HL-60 (cell line): Measurements from ENCODE around the gene HOTAIR.

Experiments
- DNase-seq, 2 experiments: peaks; one replicate each; pipeline ENCODE4 v3.0.0-alpha.2; 2010 to 2020; ENCODE audit warnings: low read depth in 1 of 2, low spot score in 1 of 2
- H3K27ac ChIP-seq: fragments of 250-450 bp; sonication (Bioruptor Pico); replicated peaks from 2 replicates; pipeline ENCODE4 v1.5.1; 2020; ENCODE audit warnings: mild to moderate bottlenecking, moderate library complexity
- H3K27me3 ChIP-seq: fragments of 250-450 bp; sonication (Bioruptor Pico); 2 replicates; pipeline ENCODE4 v1.5.1; 2021; ENCODE audit warnings: mild to moderate bottlenecking, moderate library complexity; ENCODE audit not compliant: insufficient read depth, poor library complexity, severe bottlenecking
- H3K4me3 ChIP-seq: replicated peaks from 2 replicates; pipeline ENCODE4 v1.5.1; 2011; ENCODE audit warnings: mild to moderate bottlenecking, control low read depth, low read length; ENCODE audit not compliant: insufficient read depth
- GABPA ChIP-seq: IDR thresholded peaks from 2 replicates; pipeline ENCODE4 v1.6.1; 2012; ENCODE audit warnings: low read depth
- POLR2AphosphoS5 ChIP-seq: IDR thresholded peaks from 2 replicates; pipeline ENCODE4 v1.6.1; 2012; ENCODE audit warnings: low read depth
- SPI1 ChIP-seq: IDR thresholded peaks from 2 replicates; pipeline ENCODE4 v1.6.1; 2012; ENCODE audit warnings: low read depth, mild to moderate bottlenecking, borderline replicate concordance
- TF ChIP-seq, protein P1 (sequence below): IDR thresholded peaks from one replicate; pipeline ENCODE4 v1.5.1; 2011; ENCODE audit warnings: low read length, control low read depth, inconsistent platforms; ENCODE audit not compliant: insufficient read depth
- TF ChIP-seq, protein P2 (sequence below): IDR thresholded peaks from 2 replicates; pipeline ENCODE4 v1.6.1; 2012; ENCODE audit warnings: low read depth; ENCODE audit not compliant: insufficient replicate concordance

Gene HOTAIR

DNA sequence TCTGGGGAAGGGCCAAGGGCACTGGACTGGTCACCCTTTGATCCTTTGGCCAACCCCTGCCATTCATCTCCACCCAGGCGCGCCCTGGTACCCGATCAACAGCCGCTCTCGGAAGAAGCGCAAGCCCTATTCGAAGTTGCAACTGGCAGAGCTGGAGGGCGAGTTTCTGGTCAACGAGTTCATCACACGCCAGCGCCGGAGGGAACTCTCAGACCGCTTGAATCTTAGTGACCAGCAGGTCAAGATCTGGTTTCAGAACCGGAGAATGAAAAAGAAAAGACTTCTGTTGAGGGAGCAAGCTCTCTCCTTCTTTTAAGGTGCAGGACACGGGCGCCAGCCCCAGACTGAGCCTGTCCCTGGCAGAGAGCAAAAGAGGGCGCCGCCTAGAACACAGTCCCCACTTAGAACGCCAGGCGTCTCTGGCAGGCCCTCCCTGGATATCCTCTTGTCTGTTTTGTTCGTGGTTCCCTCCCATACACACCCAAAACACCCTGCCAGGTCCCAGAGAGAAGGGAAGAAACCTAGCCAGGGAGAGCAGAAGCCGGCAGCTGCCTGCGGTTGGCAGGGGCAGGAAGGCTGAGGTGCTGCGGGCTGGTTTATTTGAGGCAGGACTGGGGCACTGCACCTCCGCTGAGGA lies 18.4 kb downstream of the HOTAIR start:
- Histone ChIP-seq H3K4me3 (no peak overlapping the region), H3K27me3 (peaks cover 95% of the 10 kb centered on the region), H3K27ac (no peak overlapping the region)
- peak; percentile 7 to 76 for DNase-seq
- peak; percentile 53; the same call in 1 of the 2 replicates for TF ChIP-seq POLR2AphosphoS5
- no peak for TF ChIP-seq SPI1

DNA sequence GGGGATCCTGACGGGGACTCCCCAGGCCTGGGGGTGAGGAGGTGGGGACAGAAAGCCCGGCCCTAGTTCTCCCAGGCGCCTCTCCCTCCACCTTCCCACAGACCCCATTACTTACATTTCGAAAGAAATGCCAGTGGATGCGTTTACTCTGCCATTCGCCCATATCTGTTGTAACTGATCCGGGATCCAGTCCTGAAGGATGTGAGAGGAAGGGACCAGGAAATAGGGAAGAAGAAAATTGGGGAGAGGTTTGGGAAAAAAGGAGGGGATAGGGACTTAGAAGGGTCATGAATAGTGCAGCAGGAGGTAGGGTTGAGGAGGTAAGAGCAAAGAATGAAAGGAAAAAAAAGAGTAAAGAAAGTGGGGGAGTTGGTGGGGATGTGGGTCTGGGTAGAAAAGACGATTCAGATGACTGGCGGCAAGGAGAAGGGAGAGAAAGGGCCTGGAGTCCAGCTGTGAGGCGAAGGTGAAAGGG lies 18.9 kb downstream of the HOTAIR start:
- no peak for TF ChIP-seq GABPA
- TF ChIP-seq, protein P1, sequence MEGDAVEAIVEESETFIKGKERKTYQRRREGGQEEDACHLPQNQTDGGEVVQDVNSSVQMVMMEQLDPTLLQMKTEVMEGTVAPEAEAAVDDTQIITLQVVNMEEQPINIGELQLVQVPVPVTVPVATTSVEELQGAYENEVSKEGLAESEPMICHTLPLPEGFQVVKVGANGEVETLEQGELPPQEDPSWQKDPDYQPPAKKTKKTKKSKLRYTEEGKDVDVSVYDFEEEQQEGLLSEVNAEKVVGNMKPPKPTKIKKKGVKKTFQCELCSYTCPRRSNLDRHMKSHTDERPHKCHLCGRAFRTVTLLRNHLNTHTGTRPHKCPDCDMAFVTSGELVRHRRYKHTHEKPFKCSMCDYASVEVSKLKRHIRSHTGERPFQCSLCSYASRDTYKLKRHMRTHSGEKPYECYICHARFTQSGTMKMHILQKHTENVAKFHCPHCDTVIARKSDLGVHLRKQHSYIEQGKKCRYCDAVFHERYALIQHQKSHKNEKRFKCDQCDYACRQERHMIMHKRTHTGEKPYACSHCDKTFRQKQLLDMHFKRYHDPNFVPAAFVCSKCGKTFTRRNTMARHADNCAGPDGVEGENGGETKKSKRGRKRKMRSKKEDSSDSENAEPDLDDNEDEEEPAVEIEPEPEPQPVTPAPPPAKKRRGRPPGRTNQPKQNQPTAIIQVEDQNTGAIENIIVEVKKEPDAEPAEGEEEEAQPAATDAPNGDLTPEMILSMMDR = no peak
- TF ChIP-seq POLR2AphosphoS5 = no peak
- TF ChIP-seq SPI1 = no peak
- TF ChIP-seq, protein P2, sequence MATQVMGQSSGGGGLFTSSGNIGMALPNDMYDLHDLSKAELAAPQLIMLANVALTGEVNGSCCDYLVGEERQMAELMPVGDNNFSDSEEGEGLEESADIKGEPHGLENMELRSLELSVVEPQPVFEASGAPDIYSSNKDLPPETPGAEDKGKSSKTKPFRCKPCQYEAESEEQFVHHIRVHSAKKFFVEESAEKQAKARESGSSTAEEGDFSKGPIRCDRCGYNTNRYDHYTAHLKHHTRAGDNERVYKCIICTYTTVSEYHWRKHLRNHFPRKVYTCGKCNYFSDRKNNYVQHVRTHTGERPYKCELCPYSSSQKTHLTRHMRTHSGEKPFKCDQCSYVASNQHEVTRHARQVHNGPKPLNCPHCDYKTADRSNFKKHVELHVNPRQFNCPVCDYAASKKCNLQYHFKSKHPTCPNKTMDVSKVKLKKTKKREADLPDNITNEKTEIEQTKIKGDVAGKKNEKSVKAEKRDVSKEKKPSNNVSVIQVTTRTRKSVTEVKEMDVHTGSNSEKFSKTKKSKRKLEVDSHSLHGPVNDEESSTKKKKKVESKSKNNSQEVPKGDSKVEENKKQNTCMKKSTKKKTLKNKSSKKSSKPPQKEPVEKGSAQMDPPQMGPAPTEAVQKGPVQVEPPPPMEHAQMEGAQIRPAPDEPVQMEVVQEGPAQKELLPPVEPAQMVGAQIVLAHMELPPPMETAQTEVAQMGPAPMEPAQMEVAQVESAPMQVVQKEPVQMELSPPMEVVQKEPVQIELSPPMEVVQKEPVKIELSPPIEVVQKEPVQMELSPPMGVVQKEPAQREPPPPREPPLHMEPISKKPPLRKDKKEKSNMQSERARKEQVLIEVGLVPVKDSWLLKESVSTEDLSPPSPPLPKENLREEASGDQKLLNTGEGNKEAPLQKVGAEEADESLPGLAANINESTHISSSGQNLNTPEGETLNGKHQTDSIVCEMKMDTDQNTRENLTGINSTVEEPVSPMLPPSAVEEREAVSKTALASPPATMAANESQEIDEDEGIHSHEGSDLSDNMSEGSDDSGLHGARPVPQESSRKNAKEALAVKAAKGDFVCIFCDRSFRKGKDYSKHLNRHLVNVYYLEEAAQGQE = no peak
- Histone ChIP-seq H3K4me3 (no peak overlapping the region), H3K27me3 (peaks cover 95% of the 10 kb centered on the region), H3K27ac (no peak overlapping the region)
- no peak for DNase-seq

DNA sequence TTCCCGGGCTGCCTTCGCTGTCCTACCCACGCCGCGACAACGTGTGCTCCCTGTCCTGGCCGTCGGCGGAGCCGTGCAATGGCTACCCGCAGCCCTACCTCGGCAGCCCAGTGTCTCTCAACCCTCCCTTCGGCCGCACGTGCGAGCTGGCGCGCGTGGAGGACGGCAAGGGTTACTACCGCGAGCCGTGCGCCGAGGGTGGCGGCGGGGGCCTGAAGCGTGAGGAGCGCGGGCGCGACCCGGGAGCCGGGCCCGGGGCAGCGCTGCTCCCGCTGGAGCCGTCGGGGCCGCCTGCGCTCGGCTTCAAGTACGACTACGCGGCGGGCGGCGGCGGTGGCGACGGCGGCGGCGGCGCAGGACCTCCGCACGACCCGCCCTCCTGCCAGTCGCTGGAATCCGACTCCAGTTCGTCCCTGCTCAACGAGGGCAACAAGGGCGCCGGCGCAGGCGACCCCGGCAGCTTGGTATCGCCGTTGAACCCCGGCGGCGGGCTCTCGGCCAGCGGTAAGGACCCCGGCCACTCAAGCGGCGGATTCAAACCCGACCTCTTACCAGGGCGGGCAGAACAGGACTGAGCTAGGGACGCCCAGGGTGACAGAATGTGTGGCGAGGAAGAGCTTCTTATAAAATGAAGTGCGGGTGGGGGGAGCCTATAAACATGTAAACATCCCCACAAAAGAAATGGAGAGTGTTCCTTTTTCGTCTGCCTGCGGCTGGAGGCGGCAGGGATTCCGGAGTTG lies 19.5 kb downstream of the HOTAIR start:
- no peak overlapping the region for H3K27ac ChIP-seq
- DNase-seq = no peak
- TF ChIP-seq, protein P2 = no peak
- TF ChIP-seq GABPA = no peak
- TF ChIP-seq, protein P1 = no peak
- no peak for TF ChIP-seq POLR2AphosphoS5
- no peak for TF ChIP-seq SPI1
- H3K4me3 ChIP-seq = no peak overlapping the region
- H3K27me3 ChIP-seq = peaks cover 95% of the 10 kb centered on the region

DNA sequence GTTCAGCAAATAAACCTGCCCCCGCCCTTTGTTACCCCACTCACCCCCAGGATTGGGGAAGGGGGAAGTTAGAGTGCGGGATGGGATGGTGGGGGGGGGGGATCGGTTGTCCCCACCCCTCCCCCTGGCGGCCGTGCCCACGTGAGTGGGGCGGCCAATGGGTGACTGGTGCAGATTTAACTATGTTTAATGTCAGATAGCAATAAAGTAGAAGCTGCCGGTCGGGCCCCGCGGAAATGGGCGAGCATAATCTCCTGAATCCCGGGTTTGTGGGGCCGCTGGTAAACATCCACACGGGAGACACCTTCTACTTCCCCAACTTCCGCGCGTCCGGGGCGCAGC lies 20.1 kb downstream of the HOTAIR start, which contains the start of gene HOXC12:
Gene HOXC12 (plus strand): TSS at position 210 of the 342 bp plus-strand sequence. CDS start 27 bp downstream, at position 237.
- DNase-seq = no peak
- no peak within 1 kb of the TSS for H3K4me3 ChIP-seq
- H3K27ac ChIP-seq = no peak within 1 kb of the TSS
- peaks cover 95% of the 10 kb centered on the region for H3K27me3 ChIP-seq
- no peak for TF ChIP-seq SPI1
- TF ChIP-seq GABPA = no peak
- TF ChIP-seq, protein P1 = no peak
- TF ChIP-seq, protein P2 = no peak
- no peak for TF ChIP-seq POLR2AphosphoS5
